ENCODE measurements around the gene SGCA.

GRCh38 chr17:50219342-50219741, 53.5 kb downstream of the SGCA start:
- TF ChIP-seq POLR2AphosphoS5 (IDR thresholded peaks at IDR 0.05; ENCODE audit: low read depth) (no peak), JUNB (IDR thresholded peaks at IDR 0.05; ENCODE audit: unreplicated experiment) (no peak), CTCF (conservative IDR thresholded peaks at IDR 0.05; ENCODE audit: low read depth in 2 of 2) (no peak), EZH2 (IDR thresholded peaks at IDR 0.05; ENCODE audit: low read depth, unreplicated experiment) (no peak), STAT1 (IDR thresholded peaks at IDR 0.05; ENCODE audit: unreplicated experiment) (no peak), EZH2phosphoT487 (IDR thresholded peaks at IDR 0.05; ENCODE audit: unreplicated experiment) (no peak), ZNF114 (CRISPR knock-in tag; IDR thresholded peaks at IDR 0.05) (no peak), REST (IDR thresholded peaks at IDR 0.05; ENCODE audit: unreplicated experiment) (no peak), CREB1 (CRISPR knock-in tag; IDR thresholded peaks at IDR 0.05; ENCODE audit: low read depth) (no peak), ETS1 (IDR thresholded peaks at IDR 0.05) (no peak), ZNF331 (CRISPR knock-in tag; IDR thresholded peaks at IDR 0.05; ENCODE audit: low read depth) (no peak), ZNF462 (CRISPR knock-in tag; IDR thresholded peaks at IDR 0.05) (no peak), NANOG (IDR thresholded peaks at IDR 0.05; ENCODE audit: borderline replicate concordance) (no peak)

Measured in GM23338 (cell line).